Body of pancreas (tissue), 4 donors: Measurements from ENCODE around the gene TXNL4B.

Source experiments
- CTCF ChIP-seq, 7 experiments: fragments of 450-650 bp in 4 of 7; fragments of 200-600 bp in 3 of 7; sonication (generic) in 3 of 7; IDR thresholded peaks; one replicate each; pipeline ENCODE4 v1.5.1; 2016 to 2019; ENCODE audit warnings: antibody characterized with exemption in 7 of 7
- POLR2A ChIP-seq, 3 donors: fragments of 450-650 bp; IDR thresholded peaks; one replicate each; pipeline ENCODE4 v1.6.1; 2016; ENCODE audit warnings: antibody characterized with exemption in 3 of 3, mild to moderate bottlenecking in 2 of 3

- no peak for TF ChIP-seq POLR2A (IDR thresholded peaks at IDR 0.05)
- TF ChIP-seq CTCF (IDR thresholded peaks at IDR 0.05), result no peak
Measured at GRCh38 chr16:72044825-72045359, 48.5 kb downstream of the TXNL4B start.
